GM19043 (cell line): ENCODE data around the gene DAAM2.

Experiments
- ATAC-seq: cut with Tn5 transposase; IDR thresholded peaks from one replicate; pipeline ENCODE4 v1.9.1; 2021; ENCODE audit warnings: low read depth; ENCODE audit not compliant: unreplicated experiment

DAAM2 gene

GRCh38 chr6:39786649-39787048, 5.5 kb upstream of the DAAM2 start:
- ATAC-seq, result no peak

DNA sequence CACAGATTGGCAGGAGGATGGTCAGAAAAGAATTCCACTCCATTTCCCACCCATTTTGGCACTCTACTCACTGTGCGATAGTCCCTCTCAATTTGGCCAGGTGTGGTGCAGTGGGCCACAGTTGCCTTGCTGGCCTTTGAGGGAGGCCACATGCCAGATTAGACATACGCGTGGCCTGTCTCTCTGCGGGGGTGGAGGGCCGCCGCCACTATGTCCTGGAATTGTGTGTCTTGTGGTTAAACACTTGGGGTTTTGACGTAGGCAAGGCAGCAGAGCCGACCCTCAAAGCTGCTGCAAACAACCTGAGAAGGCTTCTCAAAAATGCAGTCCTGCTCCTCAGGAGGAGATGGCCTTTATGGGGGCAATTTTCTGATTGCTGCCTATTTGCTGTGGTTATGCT, 4.9 kb upstream of the DAAM2 start:
- ATAC-seq, result no peak

DNA sequence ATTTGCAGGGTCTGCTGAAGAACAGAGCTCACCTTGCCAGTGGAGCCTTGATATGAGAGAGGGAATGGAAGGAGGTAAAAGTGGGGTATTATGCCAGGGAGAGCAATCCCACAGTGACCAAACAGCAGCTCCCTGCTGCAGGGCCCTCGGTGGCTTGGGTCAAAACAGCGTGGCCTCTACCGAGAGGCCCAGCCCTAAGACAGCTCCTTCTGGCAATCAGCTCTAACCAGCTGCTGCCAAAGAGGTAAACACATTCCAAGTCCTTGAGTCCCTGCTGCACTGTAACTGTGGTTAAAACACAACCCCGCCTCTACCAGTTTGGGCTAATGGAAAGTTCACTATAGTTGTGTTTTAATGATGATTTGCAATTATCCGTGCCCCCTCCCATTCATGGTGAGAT, 1.4 kb upstream of the DAAM2 start:
- no peak for ATAC-seq

GRCh38 chr6:39791311-39791710, 865 bp upstream of the DAAM2 start:
- no peak for ATAC-seq

GRCh38 chr6:39792540-39793450, 619 bp downstream of the DAAM2 start:
- no peak for ATAC-seq

DNA sequence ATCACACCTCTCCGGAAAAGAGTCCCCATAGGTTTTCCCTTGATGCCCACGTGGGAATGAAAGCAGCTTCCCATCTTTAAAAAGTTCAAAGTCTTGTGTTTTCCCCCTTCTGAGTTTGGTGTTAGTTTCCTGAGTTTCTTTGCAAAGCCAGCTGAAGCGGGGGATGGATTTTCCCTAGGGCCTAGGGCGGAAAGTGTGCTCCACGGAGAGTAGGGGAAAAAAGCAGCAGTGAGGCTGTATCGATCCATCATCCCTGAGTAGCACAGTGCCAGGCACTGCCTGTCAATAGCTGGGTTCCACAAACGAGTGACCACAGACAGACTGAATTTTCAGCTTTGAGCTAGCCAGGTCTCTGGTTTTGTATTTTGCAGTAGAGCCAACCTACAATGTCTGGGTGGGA, 1.3 kb downstream of the DAAM2 start:
- ATAC-seq, result no peak

DNA sequence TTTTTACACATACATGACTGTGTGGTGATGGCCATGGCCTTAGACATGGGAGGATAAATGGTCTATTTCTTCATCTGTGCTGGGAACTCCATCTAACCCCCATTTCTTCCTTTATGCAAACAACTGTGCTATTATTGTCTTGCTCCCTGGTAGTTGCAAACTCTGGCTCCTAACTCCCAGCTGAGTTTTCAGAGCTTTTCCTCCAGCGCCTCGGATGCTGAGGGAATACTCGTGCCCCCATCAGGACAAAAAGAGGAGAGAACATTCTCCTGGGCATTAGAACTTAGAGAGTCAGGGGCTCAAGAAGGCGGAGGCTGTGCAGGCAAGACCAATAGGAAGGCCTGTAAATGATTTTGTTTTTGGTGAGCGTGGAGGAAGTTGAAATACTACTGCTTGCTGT, 2.1 kb downstream of the DAAM2 start:
- no peak for ATAC-seq

GRCh38 chr6:39797751-39798150, 5.6 kb downstream of the DAAM2 start:
- no peak for ATAC-seq

GRCh38 chr6:39800034-39801032, 8.2 kb downstream of the DAAM2 start:
- ATAC-seq, result no peak

- ATAC-seq, result no peak
Observed at GRCh38 chr6:39801456-39802251, 9.5 kb downstream of the DAAM2 start.

- no peak for ATAC-seq
Observed at GRCh38 chr6:39803872-39804271, 11.7 kb downstream of the DAAM2 start.

GRCh38 chr6:39804466-39805065, 12.4 kb downstream of the DAAM2 start:
- ATAC-seq, result no peak

GRCh38 chr6:39806278-39806677, 14.1 kb downstream of the DAAM2 start:
- no peak for ATAC-seq

DNA sequence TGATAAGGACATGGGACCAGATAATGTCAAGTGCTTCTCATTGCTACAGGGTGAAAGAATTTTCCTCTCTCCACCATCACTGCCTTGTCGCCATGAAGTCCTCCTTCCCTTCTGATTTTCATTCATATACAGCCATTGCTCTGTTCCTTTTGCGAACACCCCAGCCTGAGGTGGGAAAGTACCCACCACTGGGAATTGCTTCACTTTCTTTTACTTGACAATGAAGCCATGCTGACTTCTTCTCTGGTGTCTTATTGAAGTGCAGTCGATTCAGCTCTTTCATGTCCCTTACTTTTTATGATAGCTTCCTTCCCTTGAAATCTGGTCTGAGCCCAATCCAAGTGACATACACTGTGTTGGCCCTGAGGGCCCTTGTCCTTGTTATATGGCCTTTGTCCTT, 16.2 kb downstream of the DAAM2 start:
- ATAC-seq, result no peak

GRCh38 chr6:39808964-39809363, 16.8 kb downstream of the DAAM2 start:
- no peak for ATAC-seq

DNA sequence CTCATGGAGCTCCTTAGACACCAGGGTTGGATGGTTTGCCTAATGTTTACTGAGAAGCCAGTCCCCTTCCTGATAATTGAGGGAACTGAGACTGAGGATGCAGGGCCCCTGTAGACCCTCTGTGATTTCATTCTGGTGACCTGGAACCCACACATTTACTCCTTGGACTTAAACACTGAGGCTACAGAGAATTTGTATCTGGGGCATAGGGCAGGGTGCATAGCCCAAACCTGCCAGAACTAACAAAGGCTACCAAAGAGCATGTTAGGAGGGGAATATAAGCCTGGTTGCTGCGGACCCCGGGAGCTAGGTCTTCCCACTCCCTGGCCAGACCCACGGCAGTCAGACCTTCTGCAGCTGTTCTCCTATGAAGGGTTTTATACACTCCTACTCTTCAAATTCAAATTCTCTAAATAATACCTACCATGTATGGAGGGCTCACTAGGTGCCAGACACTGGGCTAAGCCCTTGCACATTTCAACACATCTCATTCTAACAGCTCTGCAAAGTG, 19.7 kb downstream of the DAAM2 start:
- no peak for ATAC-seq

DNA sequence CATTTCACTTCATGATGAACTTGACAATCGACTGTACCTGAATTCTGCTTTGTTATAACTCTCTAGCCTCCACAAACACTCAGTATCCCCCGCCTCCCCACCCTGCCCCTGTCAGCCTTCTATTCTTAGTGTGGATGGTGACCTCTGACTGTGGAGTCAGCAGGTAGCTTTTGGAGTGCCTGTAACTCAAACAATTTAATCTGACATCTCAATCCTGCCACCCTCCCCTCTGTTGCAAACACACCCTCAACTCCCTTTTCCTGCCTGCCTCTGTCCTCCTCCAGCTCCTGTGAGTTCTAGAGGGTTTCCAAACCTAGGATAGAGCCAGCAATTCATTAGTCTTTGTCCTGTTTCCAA, 20.3 kb downstream of the DAAM2 start:
- no peak for ATAC-seq

- ATAC-seq, result no peak
Observed at GRCh38 chr6:39812853-39813533, 20.8 kb downstream of the DAAM2 start.

DNA sequence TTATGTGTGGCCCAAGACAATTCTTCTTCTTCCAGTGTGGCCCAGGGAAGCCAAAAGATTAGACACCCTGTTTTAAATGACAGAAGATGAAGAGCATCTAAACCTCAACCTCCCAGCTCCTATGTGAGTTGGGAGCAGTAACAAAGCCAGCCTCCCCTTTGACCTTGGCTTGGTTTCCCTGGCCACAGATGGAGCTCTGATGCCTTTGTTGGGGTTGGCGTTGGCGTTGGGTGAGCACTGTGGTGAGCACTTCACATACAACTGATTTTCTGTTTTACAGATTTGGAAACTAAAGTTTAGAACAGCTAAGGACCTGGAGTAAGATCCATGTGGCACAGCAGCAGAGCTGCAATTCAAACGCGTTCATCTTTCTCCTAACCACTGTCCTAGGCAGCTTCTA, 22.1 kb downstream of the DAAM2 start:
- no peak for ATAC-seq
